Calu3 (cell line): ENCODE data around the gene MTLN. TPM values are rescaled to one million over a fixed set of nuclear protein-coding genes. Genes with fewer than 3 reads are reported as not detected.
"Not testable (repeated sequence)": the region's sequence is repeated elsewhere in the genome, so short reads cannot be mapped to it uniquely, and the experiment has no call there.

Source experiments
- BruUV-seq: library from RNA; stranded (reverse); fragments of 400-500 nt; replicated peaks from 2 replicates; lab custom pipeline; 2021; lab: Mats Ljungman, UMichigan
- CTCF ChIA-PET: fragments of 300-600 bp; sonication (Branson Sonifier 250); formaldehyde crosslinking; loops from one replicate; lab custom pipeline; 2022; ENCODE audit warnings: antibody characterized with exemption; lab: Charles Lee
- DNase-seq: peaks from one replicate; pipeline ENCODE4 v3.0.0; 2022
- H3K27ac Mint-ChIP-seq: one replicate; pipeline ENCODE4 v1.8.0; 2022; ENCODE audit warnings: mixed read lengths; ENCODE audit not compliant: unreplicated experiment
- H3K27me3 Mint-ChIP-seq: one replicate; pipeline ENCODE4 v1.8.0; 2022; ENCODE audit warnings: mixed read lengths; ENCODE audit not compliant: unreplicated experiment
- H3K36me3 Mint-ChIP-seq: one replicate; pipeline ENCODE4 v1.8.0; 2022; ENCODE audit warnings: mild to moderate bottlenecking, moderate library complexity, mixed read lengths; ENCODE audit not compliant: insufficient read depth, unreplicated experiment
- H3K4me1 Mint-ChIP-seq: one replicate; pipeline ENCODE4 v1.8.0; 2022; ENCODE audit warnings: mild to moderate bottlenecking, low read depth, mixed read lengths; ENCODE audit not compliant: unreplicated experiment
- H3K4me3 Mint-ChIP-seq: one replicate; pipeline ENCODE4 v1.8.0; 2022; ENCODE audit warnings: mild to moderate bottlenecking, low read depth, moderate library complexity, mixed read lengths; ENCODE audit not compliant: unreplicated experiment
- H3K9me3 Mint-ChIP-seq: one replicate; pipeline ENCODE4 v1.8.0; 2022; ENCODE audit warnings: low read depth, mixed read lengths; ENCODE audit not compliant: unreplicated experiment
- intact Hi-C: fragments of 100-400 bp; cut with micrococcal nuclease; formaldehyde crosslinking; loops from one replicate; pipeline ENCODE4 v1.10.0; 2022; ENCODE audit not compliant: unreplicated experiment
- total RNA-seq: library from RNA; stranded (reverse); gene quantifications from 2 replicates; pipeline ENCODE4 v1.2.3, GENCODE V29; 2022
- TF ChIP-seq, protein P1 (sequence below): fragments of 200-600 bp; IDR thresholded peaks from one replicate; pipeline ENCODE4 v1.8.0; 2022; ENCODE audit warnings: antibody characterized with exemption; ENCODE audit not compliant: unreplicated experiment

The MTLN gene
- total RNA-seq, 1 experiment from 2014 or later, result 54.1 TPM

DNA sequence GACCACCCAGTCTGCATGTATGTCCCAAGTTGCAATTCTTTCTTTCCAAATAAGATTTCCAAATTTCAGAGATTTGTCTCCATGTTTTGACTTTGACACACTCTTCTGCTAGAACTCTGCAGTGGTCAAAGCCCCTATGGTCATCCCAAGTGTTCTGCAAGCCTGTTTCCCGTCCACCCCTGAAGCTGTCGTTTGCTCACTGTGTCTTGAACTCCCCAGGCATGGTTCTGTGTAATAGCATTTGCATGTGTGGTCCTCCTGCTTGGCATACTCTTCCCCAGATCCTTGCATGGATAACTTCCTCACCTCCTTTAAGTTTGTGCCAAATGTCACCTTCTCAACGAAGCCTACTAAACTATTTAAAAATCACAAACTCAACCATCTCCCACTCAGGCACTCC lies 3.9 kb upstream of the MTLN start:
- Mint-ChIP-seq H3K4me1 (peaks cover 11% of the 10 kb centered on the region), H3K36me3 (peaks cover 15% of the 10 kb centered on the region), H3K4me3 (no peak overlapping the region), H3K27ac (no peak overlapping the region), H3K9me3 (peaks cover 3% of the 10 kb centered on the region), H3K27me3 (peaks cover 56% of the 10 kb centered on the region)
- no TSS peak for BruUV-seq
- TF ChIP-seq, protein P1, sequence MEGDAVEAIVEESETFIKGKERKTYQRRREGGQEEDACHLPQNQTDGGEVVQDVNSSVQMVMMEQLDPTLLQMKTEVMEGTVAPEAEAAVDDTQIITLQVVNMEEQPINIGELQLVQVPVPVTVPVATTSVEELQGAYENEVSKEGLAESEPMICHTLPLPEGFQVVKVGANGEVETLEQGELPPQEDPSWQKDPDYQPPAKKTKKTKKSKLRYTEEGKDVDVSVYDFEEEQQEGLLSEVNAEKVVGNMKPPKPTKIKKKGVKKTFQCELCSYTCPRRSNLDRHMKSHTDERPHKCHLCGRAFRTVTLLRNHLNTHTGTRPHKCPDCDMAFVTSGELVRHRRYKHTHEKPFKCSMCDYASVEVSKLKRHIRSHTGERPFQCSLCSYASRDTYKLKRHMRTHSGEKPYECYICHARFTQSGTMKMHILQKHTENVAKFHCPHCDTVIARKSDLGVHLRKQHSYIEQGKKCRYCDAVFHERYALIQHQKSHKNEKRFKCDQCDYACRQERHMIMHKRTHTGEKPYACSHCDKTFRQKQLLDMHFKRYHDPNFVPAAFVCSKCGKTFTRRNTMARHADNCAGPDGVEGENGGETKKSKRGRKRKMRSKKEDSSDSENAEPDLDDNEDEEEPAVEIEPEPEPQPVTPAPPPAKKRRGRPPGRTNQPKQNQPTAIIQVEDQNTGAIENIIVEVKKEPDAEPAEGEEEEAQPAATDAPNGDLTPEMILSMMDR, result no peak
- CTCF ChIA-PET, result no interaction called here
- intact Hi-C loops, result no loop called here
- no peak for DNase-seq

GRCh38 chr2:110215566-110216158 lies 3.3 kb upstream of the MTLN start:
- TF ChIP-seq, protein P1, result no peak
- DNase-seq, result no peak
- Mint-ChIP-seq H3K27me3 (peaks cover 56% of the 10 kb centered on the region), H3K4me1 (peaks cover 11% of the 10 kb centered on the region), H3K4me3 (no peak overlapping the region), H3K9me3 (peaks cover 3% of the 10 kb centered on the region), H3K36me3 (peaks cover 15% of the 10 kb centered on the region), H3K27ac (no peak overlapping the region)
- intact Hi-C loops, result no loop called here
- CTCF ChIA-PET, result no interaction called here
- BruUV-seq, result no TSS peak

DNA sequence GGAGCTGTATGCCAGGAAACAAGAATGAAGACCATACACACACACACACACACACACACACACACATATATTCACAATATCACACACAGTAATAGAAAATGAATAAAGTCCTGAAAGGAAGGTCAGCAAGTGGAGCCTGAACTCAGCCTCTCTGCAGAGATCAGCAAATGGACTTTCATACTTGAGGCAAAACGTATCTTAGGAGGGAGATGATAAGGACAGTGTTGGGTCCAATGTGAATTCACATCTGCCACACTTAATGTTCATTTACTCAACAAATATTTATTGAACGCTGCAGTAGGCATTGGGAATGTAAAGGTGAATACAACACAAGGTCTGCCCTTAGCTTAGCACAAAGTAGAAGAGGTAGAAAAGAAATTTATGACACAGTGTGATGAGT lies 2.7 kb upstream of the MTLN start:
- Mint-ChIP-seq H3K4me1 (peaks cover 10% of the 10 kb centered on the region), H3K36me3 (peaks cover 15% of the 10 kb centered on the region), H3K4me3 (no peak overlapping the region), H3K9me3 (peaks cover 3% of the 10 kb centered on the region), H3K27ac (no peak overlapping the region), H3K27me3 (peaks cover 56% of the 10 kb centered on the region)
- DNase-seq, result no peak
- TF ChIP-seq, protein P1, result no peak
- CTCF ChIA-PET, result no interaction called here
- intact Hi-C loops, result no loop called here
- BruUV-seq, result no TSS peak

- H3K4me1 Mint-ChIP-seq, result peaks cover 11% of the 10 kb centered on the region
- BruUV-seq, H3K27ac Mint-ChIP-seq, CTCF ChIA-PET, H3K9me3 Mint-ChIP-seq, H3K4me3 Mint-ChIP-seq, intact Hi-C loops, DNase-seq: not testable (repeated sequence)
- peaks cover 25% of the 10 kb centered on the region for H3K36me3 Mint-ChIP-seq
- peaks cover 44% of the 10 kb centered on the region for H3K27me3 Mint-ChIP-seq
These were observed 1.2 kb upstream of the MTLN start for GRCh38 chr2:110213522-110213921.
